Measurements from ENCODE around the gene KLHL11. TPM values are rescaled to one million over a fixed set of nuclear protein-coding genes. Genes with fewer than 3 reads are reported as not detected.

Gene KLHL11
- polyA plus RNA-seq, 1 of the 3 experiments (the other 2 are of a cell fraction) = 2.6 TPM

DNA sequence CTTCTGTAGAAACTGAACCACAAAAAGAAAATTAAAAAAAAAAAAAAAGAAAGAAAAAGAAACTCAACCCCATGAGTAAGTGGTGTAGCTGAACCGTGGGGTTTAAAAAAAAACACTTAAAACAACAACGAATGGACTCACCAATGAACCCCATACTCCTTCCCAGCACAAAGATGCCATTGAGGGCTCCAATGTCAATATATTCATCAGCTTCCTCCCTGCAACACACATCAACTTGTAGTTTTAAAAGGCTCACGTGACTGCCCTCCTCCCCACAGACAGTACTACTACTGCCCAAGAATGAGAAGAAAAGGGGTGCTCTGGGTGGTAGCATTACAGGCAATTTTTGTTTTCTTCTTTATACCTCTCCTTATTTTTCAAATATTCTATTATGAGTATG, 3.3 kb upstream of the KLHL11 start (continued):
- TF ChIP-seq, protein P1, sequence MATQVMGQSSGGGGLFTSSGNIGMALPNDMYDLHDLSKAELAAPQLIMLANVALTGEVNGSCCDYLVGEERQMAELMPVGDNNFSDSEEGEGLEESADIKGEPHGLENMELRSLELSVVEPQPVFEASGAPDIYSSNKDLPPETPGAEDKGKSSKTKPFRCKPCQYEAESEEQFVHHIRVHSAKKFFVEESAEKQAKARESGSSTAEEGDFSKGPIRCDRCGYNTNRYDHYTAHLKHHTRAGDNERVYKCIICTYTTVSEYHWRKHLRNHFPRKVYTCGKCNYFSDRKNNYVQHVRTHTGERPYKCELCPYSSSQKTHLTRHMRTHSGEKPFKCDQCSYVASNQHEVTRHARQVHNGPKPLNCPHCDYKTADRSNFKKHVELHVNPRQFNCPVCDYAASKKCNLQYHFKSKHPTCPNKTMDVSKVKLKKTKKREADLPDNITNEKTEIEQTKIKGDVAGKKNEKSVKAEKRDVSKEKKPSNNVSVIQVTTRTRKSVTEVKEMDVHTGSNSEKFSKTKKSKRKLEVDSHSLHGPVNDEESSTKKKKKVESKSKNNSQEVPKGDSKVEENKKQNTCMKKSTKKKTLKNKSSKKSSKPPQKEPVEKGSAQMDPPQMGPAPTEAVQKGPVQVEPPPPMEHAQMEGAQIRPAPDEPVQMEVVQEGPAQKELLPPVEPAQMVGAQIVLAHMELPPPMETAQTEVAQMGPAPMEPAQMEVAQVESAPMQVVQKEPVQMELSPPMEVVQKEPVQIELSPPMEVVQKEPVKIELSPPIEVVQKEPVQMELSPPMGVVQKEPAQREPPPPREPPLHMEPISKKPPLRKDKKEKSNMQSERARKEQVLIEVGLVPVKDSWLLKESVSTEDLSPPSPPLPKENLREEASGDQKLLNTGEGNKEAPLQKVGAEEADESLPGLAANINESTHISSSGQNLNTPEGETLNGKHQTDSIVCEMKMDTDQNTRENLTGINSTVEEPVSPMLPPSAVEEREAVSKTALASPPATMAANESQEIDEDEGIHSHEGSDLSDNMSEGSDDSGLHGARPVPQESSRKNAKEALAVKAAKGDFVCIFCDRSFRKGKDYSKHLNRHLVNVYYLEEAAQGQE (IDR thresholded peaks at IDR 0.05; ENCODE audit: low read depth, low read length) = no peak
- TF ChIP-seq SMC3 (IDR thresholded peaks at IDR 0.05; ENCODE audit: low read depth, low read length) (no peak), GATA2 (CRISPR knock-in tag; IDR thresholded peaks at IDR 0.05) (no peak), ELF1 (IDR thresholded peaks at IDR 0.05) (no peak), MXI1 (IDR thresholded peaks at IDR 0.05; ENCODE audit: low read depth, low read length) (no peak)

DNA sequence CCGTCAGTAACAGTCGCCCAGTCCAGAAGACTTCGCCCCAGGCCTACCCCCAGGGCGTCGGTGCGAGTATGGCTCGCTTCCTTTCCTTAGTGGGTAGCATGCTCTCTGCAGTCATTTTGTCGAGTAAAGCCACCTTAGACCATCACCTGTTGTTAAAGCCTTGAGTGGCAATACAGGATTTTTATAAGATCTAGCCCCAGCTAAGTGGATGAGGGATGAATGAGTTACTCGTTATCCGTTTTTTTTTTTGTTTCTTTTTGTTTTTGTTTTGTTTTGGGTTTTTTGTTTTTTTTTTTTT, 322 bp upstream of the KLHL11 start:
- no peak for DNase-seq
- Histone ChIP-seq H3K36me3 (replicated peaks in 1 of 2; ENCODE audit: control insufficient read depth in 1 of 2, insufficient read depth in 2 of 2, low read length in 1 of 2) (peaks cover 24 to 36% of the 10 kb centered on the region in 2 experiments), H4K20me1 (ENCODE audit: insufficient read depth) (peaks cover 33% of the 10 kb centered on the region), H3K4me2 (peak overlapping the region; percentile 91; the same call in 1 of the 2 replicates), H3K27ac (ENCODE audit: low read depth in 2 of 2, low read length in 1 of 2) (peak overlapping the region; percentile 36 to 62), H3F3A (replicated peaks; ENCODE audit: insufficient read depth) (peaks cover 29% of the 10 kb centered on the region), H3K9ac (peak overlapping the region; percentile 15; the same call in 1 of the 2 replicates), H3K27me3 (ENCODE audit: insufficient read depth) (no peaks in the 10 kb centered on the region), H2AFZ (ENCODE audit: low read depth) (no peak overlapping the region), H3K79me2 (ENCODE audit: insufficient read depth) (peaks cover 45% of the 10 kb centered on the region), H3K4me3 (ENCODE audit: low read depth in 2 of 2, low read length in 1 of 2) (peak overlapping the region; percentile 91 to 95), H3K9me2 (no peaks in the 10 kb centered on the region), H3K4me1 (ENCODE audit: control insufficient read depth in 1 of 2, insufficient read depth in 2 of 2, low read depth in 1 of 2, low read length in 1 of 2) (peaks cover 5 to 15% of the 10 kb centered on the region in 2 experiments; a peak in 2 of 4 replicates), H3K9me3 (no peaks in the 10 kb centered on the region)
- CTCF ChIA-PET = interaction anchor here (1.2 to 1.9 kb wide), 3 partner anchors 53 to 128 kb away, joined by 4 to 5 read pairs (median 5); partner anchors contain the start of gene P3H4
- TF ChIP-seq RFX5 (IDR thresholded peaks at IDR 0.05; ENCODE audit: low read length) (0 out of 2 replicates have a peak, but pooled peaks have one; percentile 1), POLR2AphosphoS5 (IDR thresholded peaks at IDR 0.05; ENCODE audit: low read depth, low read length) (peak; percentile 66; the same call in 1 of the 2 replicates), GATA2 (CRISPR knock-in tag; IDR thresholded peaks at IDR 0.05) (no peak), RCOR1 (IDR thresholded peaks at IDR 0.05; ENCODE audit: low read length) (no peak), SIN3A (IDR thresholded peaks at IDR 0.05; ENCODE audit: borderline replicate concordance, low read depth, low read length) (peak; percentile 26; the same call in 1 of the 2 replicates), IRF3 (IDR thresholded peaks at IDR 0.05; ENCODE audit: low read depth, low read length) (no peak)
- TF ChIP-seq, protein P2, sequence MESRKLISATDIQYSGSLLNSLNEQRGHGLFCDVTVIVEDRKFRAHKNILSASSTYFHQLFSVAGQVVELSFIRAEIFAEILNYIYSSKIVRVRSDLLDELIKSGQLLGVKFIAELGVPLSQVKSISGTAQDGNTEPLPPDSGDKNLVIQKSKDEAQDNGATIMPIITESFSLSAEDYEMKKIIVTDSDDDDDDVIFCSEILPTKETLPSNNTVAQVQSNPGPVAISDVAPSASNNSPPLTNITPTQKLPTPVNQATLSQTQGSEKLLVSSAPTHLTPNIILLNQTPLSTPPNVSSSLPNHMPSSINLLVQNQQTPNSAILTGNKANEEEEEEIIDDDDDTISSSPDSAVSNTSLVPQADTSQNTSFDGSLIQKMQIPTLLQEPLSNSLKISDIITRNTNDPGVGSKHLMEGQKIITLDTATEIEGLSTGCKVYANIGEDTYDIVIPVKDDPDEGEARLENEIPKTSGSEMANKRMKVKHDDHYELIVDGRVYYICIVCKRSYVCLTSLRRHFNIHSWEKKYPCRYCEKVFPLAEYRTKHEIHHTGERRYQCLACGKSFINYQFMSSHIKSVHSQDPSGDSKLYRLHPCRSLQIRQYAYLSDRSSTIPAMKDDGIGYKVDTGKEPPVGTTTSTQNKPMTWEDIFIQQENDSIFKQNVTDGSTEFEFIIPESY (IDR thresholded peaks at IDR 0.05; ENCODE audit: borderline replicate concordance, low read depth) = no peak
- TF ChIP-seq, protein P3, sequence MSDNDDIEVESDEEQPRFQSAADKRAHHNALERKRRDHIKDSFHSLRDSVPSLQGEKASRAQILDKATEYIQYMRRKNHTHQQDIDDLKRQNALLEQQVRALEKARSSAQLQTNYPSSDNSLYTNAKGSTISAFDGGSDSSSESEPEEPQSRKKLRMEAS (IDR thresholded peaks at IDR 0.05; ENCODE audit: low read depth) = 0 out of 2 replicates have a peak, but pooled peaks have one; percentile 25
- POLR2A ChIA-PET = interaction anchor here (0.5 to 2.8 kb wide), 9 partner anchors 25 to 236 kb away, joined by 3 to 12 read pairs (median 6); partner anchors contain the start of genes FKBP10, NT5C3B, ODAD4 and P3H4
- WGBS (ENCODE audit: low lambda C conversion rate) = 3% methylated on average over 7 of the region's 10 CpGs
